NB4 (cell line): ENCODE data around the gene KIF24.

Source experiments
- DNase-seq: peaks from one replicate; pipeline ENCODE4 v3.0.0; 2010; ENCODE audit warnings: low read depth
- H3K4me3 ChIP-seq: one replicate; pipeline ENCODE4 v1.5.1; 2011; ENCODE audit warnings: mild to moderate bottlenecking, low read depth, low read length, moderate library complexity
- MAX ChIP-seq: IDR thresholded peaks from 2 replicates; pipeline ENCODE4 v1.6.1; 2011; ENCODE audit warnings: low read depth, low read length
- MYC ChIP-seq: IDR thresholded peaks from 2 replicates; pipeline ENCODE4 v1.6.1; 2011; ENCODE audit warnings: low read depth, low read length
- POLR2A ChIP-seq: IDR thresholded peaks from 2 replicates; pipeline ENCODE4 v1.6.1; 2011; ENCODE audit warnings: mild to moderate bottlenecking; ENCODE audit not compliant: insufficient read length; ENCODE audit errors: extremely low read depth
- TF ChIP-seq, protein P1 (sequence below): IDR thresholded peaks from one replicate; pipeline ENCODE4 v1.5.1; 2012; ENCODE audit warnings: low read depth, low read length

KIF24 gene

GRCh38 chr9:34292552-34292951 lies 36.5 kb downstream of the KIF24 start:
- DNase-seq, result no peak
- H3K4me3 ChIP-seq, result no peak overlapping the region
- TF ChIP-seq MYC (no peak), MAX (no peak), POLR2A (no peak)

GRCh38 chr9:34291423-34291822 lies 37.6 kb downstream of the KIF24 start:
- TF ChIP-seq MYC, result no peak
- TF ChIP-seq MAX, result no peak
- TF ChIP-seq, protein P1, sequence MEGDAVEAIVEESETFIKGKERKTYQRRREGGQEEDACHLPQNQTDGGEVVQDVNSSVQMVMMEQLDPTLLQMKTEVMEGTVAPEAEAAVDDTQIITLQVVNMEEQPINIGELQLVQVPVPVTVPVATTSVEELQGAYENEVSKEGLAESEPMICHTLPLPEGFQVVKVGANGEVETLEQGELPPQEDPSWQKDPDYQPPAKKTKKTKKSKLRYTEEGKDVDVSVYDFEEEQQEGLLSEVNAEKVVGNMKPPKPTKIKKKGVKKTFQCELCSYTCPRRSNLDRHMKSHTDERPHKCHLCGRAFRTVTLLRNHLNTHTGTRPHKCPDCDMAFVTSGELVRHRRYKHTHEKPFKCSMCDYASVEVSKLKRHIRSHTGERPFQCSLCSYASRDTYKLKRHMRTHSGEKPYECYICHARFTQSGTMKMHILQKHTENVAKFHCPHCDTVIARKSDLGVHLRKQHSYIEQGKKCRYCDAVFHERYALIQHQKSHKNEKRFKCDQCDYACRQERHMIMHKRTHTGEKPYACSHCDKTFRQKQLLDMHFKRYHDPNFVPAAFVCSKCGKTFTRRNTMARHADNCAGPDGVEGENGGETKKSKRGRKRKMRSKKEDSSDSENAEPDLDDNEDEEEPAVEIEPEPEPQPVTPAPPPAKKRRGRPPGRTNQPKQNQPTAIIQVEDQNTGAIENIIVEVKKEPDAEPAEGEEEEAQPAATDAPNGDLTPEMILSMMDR, result no peak
- no peak for TF ChIP-seq POLR2A
- no peak overlapping the region for H3K4me3 ChIP-seq
- no peak for DNase-seq

DNA sequence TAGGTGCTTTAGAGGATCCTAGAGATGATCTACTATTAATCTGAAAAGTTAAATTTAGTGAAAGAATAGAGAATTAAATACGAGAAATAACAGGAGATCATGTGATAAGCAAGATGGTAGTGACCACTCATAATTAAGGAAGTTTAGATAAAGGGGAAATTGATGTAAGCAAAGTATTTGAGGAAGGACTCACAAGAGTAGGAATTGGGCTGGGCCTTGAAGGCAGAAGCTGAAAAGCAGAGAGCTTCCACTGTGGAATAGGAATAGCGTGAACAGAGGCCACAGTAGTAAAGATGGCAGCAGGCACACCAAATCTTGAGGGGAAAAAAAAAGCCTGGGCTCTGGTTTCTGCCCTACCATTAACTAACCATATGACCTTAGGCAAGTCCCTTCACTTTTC lies 38.0 kb downstream of the KIF24 start:
- TF ChIP-seq, protein P1, result no peak
- TF ChIP-seq POLR2A, result no peak
- TF ChIP-seq MYC, result no peak
- TF ChIP-seq MAX, result no peak
- DNase-seq, result no peak

GRCh38 chr9:34289159-34289558 lies 39.9 kb downstream of the KIF24 start:
- no peak for DNase-seq
- no peak overlapping the region for H3K4me3 ChIP-seq
- TF ChIP-seq MAX, result no peak
- no peak for TF ChIP-seq POLR2A
- TF ChIP-seq, protein P1, result no peak
- TF ChIP-seq MYC, result no peak

More for the DNA sequence above, 38.0 kb downstream of the KIF24 start:
- no peak overlapping the region for H3K4me3 ChIP-seq

DNA sequence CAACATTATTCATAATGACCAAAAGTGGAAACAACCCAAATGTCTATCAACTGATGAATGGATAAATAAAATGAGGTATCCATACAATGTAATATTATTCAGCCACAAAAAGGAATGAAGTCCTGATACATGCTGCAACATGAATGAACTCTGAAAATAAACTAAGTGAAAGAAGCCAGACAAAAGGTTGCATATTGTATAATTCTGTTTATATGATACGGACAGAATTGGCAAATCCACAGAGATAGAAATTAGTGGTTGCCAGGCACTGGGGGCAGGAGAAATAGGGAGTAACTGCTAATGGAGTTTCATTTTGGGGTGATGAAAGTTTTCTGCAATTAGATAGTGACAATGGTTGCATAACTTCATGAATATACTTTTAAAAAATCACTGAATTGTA lies 47.0 kb downstream of the KIF24 start:
- no peak overlapping the region for H3K4me3 ChIP-seq
- no peak for DNase-seq
- TF ChIP-seq, protein P1, result no peak
- TF ChIP-seq MYC (no peak), MAX (no peak), POLR2A (no peak)

GRCh38 chr9:34279411-34279810 lies 49.7 kb downstream of the KIF24 start:
- DNase-seq, result no peak
- no peak for TF ChIP-seq MAX
- no peak for TF ChIP-seq MYC
- H3K4me3 ChIP-seq, result no peak overlapping the region
